Breast epithelium (tissue), 3 donors: ENCODE results near the gene STRA8.

Experiments used
- CTCF ChIP-seq, 3 donors: fragments of 450-650 bp; IDR thresholded peaks; one replicate each; pipeline ENCODE4 v1.5.1; 2016 to 2017; ENCODE audit warnings: antibody characterized with exemption in 3 of 3, mild to moderate bottlenecking in 3 of 3, moderate library complexity in 3 of 3
- POLR2A ChIP-seq: fragments of 450-650 bp; IDR thresholded peaks from one replicate; pipeline ENCODE4 v1.6.1; 2016; ENCODE audit warnings: antibody characterized with exemption, mild to moderate bottlenecking, moderate library complexity
- POLR2AphosphoS5 ChIP-seq, 3 donors: sonication (generic); formaldehyde crosslinking; IDR thresholded peaks; one replicate each; pipeline ENCODE4 v1.6.1; 2017; ENCODE audit warnings: antibody characterized with exemption in 3 of 3

GRCh38 chr7:135270577-135271254 is 37.1 kb downstream of the STRA8 start:
- TF ChIP-seq POLR2A: no peak
- TF ChIP-seq CTCF (IDR thresholded peaks at IDR 0.05): no peak
- TF ChIP-seq POLR2AphosphoS5 (IDR thresholded peaks at IDR 0.05): no peak
